Measurements from ENCODE around the gene CLDN11. TPM values are rescaled to one million over a fixed set of nuclear protein-coding genes. Genes with fewer than 3 reads are reported as not detected.

The CLDN11 gene
- polyA plus RNA-seq (2011; rRNA removed) (5.6 and 6.5 TPM in 2 replicates), polyA minus RNA-seq (2011; rRNA and poly(A)+ RNA removed) (10.9 and 23.0 TPM in 2 replicates)

DNA sequence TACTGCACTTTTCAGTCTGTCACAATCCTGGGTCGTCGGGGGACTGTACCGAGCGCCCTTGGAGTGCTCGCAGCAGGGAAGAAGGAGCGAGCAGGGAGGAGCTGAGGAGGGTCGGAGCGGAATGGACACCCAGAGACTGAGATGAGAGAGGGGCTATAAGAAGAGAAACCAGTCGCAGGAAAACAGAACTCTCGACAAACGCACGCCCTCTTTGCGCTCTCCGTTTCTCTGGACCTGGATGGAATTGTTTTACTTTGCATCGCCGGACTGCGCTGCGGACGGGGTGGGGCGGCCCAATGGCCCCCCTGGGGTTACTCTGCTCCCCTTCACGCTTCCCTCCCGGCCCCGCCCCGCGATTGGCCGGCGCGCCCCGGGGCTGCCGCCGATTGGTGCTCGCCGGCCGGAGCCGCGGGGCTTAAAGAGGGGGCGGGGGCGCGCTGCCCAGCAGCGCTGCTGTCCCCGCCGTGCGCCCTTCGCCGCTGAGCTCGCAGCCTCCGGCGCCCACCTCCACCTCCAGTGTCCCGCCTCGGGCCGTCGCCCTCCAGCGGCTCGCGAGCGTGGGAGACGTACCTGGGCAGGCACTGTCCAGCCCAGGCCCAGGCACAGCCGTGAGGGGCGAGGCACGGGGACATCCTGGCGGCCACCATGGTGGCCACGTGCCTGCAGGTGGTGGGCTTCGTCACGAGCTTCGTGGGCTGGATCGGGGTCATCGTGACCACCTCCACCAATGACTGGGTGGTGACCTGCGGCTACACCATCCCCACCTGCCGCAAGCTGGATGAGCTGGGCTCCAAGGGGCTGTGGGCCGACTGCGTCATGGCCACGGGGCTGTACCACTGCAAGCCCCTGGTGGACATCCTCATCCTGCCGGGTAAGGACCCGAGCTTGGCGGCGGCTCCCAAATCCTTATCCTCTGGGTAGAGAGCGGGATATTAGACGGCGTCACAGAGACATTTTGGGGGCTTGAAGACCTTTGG lies at the start of gene CLDN11:
TSS of gene CLDN11 (plus strand) at position 447 of the 977 bp plus-strand sequence. CDS start at position 646, 199 bp downstream.
- TF ChIP-seq, protein P1, sequence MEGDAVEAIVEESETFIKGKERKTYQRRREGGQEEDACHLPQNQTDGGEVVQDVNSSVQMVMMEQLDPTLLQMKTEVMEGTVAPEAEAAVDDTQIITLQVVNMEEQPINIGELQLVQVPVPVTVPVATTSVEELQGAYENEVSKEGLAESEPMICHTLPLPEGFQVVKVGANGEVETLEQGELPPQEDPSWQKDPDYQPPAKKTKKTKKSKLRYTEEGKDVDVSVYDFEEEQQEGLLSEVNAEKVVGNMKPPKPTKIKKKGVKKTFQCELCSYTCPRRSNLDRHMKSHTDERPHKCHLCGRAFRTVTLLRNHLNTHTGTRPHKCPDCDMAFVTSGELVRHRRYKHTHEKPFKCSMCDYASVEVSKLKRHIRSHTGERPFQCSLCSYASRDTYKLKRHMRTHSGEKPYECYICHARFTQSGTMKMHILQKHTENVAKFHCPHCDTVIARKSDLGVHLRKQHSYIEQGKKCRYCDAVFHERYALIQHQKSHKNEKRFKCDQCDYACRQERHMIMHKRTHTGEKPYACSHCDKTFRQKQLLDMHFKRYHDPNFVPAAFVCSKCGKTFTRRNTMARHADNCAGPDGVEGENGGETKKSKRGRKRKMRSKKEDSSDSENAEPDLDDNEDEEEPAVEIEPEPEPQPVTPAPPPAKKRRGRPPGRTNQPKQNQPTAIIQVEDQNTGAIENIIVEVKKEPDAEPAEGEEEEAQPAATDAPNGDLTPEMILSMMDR (IDR thresholded peaks at IDR 0.05; ENCODE audit: insufficient read depth, low read depth, low read length): 0 out of 2 replicates have a peak, but pooled peaks have one; percentile 2
- CTCF ChIA-PET: interaction anchor here (0.6 to 9.6 kb wide), 5 partner anchors 12 to 393 kb away, joined by 3 to 220 read pairs (median 3); no protein-coding TSS in a partner anchor
- Histone ChIP-seq H3K36me3 (ENCODE audit: control insufficient read depth, insufficient read depth, low read length) (no peaks in the 10 kb centered on the region), H3K4me3 (ENCODE audit: low read depth, low read length) (peak within 1 kb of the TSS; percentile 47), H3K27me3 (ENCODE audit: control insufficient read depth, insufficient read depth, low read length) (no peaks in the 10 kb centered on the region)
- no peak for DNase-seq (ENCODE audit: low read depth)
- POLR2A ChIA-PET: no interaction called here

DNA sequence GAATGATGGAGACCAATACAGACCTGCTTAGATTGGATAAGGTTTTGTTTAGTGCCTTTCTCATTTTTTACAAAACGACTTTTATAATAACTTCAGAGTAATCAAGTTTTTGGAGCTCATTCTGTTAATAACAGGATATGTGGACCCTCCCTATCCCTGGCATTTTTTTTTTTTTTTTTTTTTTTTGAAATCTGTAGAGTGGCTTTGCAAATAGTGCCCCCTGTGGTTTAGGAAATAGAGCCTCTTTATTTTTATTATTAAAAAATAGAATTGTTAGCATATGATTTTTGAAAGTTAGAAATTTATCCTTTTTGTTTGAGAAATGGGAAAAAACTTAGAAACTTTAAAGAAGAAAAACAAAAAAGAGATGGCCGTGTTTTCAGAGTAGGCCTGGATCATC lies 49.7 kb upstream of the CLDN11 start:
- Histone ChIP-seq H3K36me3 (ENCODE audit: control insufficient read depth, insufficient read depth, low read length) (no peaks in the 10 kb centered on the region), H3K4me3 (ENCODE audit: low read depth, low read length) (no peak overlapping the region), H3K27me3 (ENCODE audit: control insufficient read depth, insufficient read depth, low read length) (no peaks in the 10 kb centered on the region)
- ChIA-PET POLR2A (no interaction called here), CTCF (interaction anchor here (1.3 kb wide), 1 partner anchor 12 kb away, joined by 5 read pairs; no protein-coding TSS in a partner anchor)
- DNase-seq (ENCODE audit: low read depth): no peak
- TF ChIP-seq, protein P1 (IDR thresholded peaks at IDR 0.05; ENCODE audit: insufficient read depth, low read depth, low read length): peak; percentile 31

DNA sequence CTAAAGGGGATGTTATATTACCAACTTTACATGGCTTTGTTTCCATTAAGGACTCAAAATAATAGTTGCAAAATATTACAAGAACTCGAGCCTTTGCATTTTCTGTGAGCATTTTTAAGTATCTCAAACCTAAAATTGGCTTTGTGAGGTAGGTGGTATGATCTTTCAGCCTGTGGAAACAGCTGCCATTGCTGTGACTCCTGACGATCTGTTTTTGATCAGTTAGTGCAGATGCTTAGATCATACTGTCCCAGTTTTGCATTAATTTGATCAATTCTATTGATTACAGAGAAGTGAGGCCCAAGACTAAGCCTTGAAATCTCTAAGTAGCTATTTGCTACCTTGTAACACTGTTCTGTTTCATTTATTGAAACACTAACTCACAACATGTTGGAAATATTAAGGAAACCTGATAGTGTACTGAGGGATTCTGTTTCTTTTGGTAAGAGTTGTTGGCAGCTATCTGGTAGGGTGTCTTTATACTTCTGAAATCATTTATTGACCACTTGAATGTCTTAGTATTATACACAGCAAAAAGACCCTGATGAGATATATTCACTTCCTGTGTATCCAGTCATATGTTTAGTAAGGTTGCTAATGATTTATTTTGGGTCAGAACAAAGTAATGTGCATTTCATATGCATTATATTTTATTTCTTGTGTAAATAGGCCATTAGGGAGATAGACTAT lies 46.3 kb upstream of the CLDN11 start:
- no peak for DNase-seq (ENCODE audit: low read depth)
- peaks cover 2% of the 10 kb centered on the region; the same call in 1 of the 2 replicates for H3K36me3 ChIP-seq (ENCODE audit: control insufficient read depth, insufficient read depth, low read length)
- TF ChIP-seq, protein P1 (IDR thresholded peaks at IDR 0.05; ENCODE audit: insufficient read depth, low read depth, low read length): no peak
- no peak overlapping the region for H3K4me3 ChIP-seq (ENCODE audit: low read depth, low read length)
- ChIA-PET CTCF (no interaction called here), POLR2A (no interaction called here)
- H3K27me3 ChIP-seq (ENCODE audit: control insufficient read depth, insufficient read depth, low read length): no peaks in the 10 kb centered on the region

DNA sequence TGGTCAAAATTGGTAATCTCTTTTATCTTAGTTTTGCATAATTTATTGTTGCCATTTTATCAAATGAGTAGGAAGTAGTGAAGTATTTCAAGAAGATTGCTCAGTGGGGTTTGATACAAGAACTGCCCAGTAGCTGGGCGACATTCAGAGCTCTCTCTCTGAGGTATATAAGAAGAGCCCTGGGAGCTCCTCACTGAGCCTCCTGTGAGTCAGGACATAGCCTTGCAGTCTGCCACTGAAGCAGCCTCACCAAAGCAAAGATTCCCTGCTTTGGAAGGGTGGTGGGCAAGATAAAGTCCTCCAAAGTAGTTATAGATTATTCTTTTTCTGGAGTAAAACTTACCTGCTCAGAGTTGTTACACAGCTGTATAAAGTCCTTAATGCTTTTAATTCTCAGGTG lies 35.1 kb upstream of the CLDN11 start:
- ChIA-PET CTCF (interaction anchor here (0.7 to 1.3 kb wide), 2 partner anchors 9 to 30 kb away, joined by 3 to 4 read pairs; no protein-coding TSS in a partner anchor), POLR2A (no interaction called here)
- TF ChIP-seq, protein P1 (IDR thresholded peaks at IDR 0.05; ENCODE audit: insufficient read depth, low read depth, low read length): no peak
- Histone ChIP-seq H3K27me3 (ENCODE audit: control insufficient read depth, insufficient read depth, low read length) (no peaks in the 10 kb centered on the region), H3K4me3 (ENCODE audit: low read depth, low read length) (no peak overlapping the region), H3K36me3 (ENCODE audit: control insufficient read depth, insufficient read depth, low read length) (peaks cover 7% of the 10 kb centered on the region)
- DNase-seq (ENCODE audit: low read depth): no peak

DNA sequence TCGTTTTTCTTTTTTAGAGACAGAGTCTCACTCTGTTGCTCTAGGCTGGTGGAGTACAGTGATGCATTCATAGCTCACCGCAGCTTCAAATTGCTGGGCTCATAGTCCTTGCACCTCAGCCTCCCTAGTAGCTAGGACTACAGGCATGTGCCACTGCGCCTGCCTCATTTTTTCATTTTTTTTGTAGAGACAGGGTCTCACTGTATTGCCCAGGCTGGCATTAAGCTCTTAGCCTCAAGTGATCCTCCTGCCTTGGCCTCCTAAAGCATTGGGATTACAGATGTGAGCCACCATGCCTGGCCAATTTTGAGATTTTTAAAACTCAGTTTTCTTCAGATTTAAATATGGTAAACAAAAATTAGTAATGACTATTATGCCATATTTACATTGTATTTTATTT lies 32.2 kb upstream of the CLDN11 start:
- ChIA-PET POLR2A (no interaction called here), CTCF (no interaction called here)
- Histone ChIP-seq H3K36me3 (ENCODE audit: control insufficient read depth, insufficient read depth, low read length) (peaks cover 4% of the 10 kb centered on the region), H3K27me3 (ENCODE audit: control insufficient read depth, insufficient read depth, low read length) (no peaks in the 10 kb centered on the region), H3K4me3 (ENCODE audit: low read depth, low read length) (no peak overlapping the region)
- DNase-seq (ENCODE audit: low read depth): no peak
- TF ChIP-seq, protein P1 (IDR thresholded peaks at IDR 0.05; ENCODE audit: insufficient read depth, low read depth, low read length): no peak

All from BJ (cell line).